GM19455 (cell line): ENCODE measurements around the gene CACNA2D1.
"Not testable (repeated sequence)": the region's sequence is repeated elsewhere in the genome, so short reads cannot be mapped to it uniquely, and the experiment has no call there.

Source experiments
- ATAC-seq: cut with Tn5 transposase; IDR thresholded peaks from one replicate; pipeline ENCODE4 v1.9.1; 2021; ENCODE audit not compliant: unreplicated experiment

The CACNA2D1 gene

DNA sequence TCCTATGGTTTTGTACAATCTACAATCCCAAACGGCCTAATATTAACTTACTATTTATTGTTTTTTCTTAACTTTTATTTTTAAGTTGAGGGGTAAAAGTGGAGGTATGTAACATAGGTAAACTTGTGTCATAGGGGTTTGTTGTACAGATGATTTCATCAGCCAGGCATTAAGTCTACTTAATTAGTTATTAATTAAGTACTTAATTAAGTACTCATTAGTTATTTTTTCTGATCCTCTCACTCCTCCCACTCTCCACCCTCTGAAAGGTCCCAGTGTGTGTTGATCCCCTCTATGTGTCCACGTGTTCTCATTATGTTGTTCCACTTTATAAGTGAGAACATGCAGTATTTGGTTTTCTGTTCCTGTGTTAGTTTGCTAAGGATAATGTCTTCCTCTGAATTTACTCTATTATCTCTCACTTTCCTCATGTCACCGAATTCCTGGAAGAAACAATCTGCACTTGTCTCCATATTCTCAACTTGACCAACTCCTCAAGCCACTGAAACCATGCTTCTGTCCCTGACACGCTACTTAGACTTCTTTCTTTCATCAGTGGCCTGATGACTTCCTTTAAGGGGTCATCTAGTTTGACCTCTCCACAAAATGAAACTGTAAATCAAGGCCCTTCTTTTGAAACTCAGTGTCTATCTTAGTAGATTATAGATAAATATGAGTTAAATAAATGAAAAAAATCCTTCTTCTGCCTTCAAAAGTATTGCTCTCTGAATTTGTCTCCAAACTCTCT is 9.1 kb downstream of the CACNA2D1 start:
- no peak for ATAC-seq

- ATAC-seq, result no peak
Measured at GRCh38 chr7:82433507-82433906, 10.1 kb downstream of the CACNA2D1 start.

DNA sequence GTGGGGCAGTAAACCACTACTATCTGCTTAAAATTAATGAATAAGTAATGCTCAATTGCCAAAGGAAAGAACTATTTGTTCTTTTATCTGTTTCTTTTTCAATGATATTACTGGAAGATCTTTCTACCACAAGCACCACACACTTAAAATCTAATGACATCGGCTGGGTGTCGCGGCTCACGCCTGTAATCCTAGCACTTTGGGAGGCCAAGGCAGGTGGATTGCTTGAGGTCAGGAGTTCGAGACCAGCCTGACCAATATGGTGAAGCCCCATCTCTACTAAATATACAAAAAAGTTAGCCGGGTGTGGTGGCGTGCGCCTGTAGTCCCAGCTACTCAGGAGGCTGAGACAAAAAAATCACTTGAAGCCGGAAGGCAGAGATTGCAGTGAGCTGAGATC is 10.8 kb downstream of the CACNA2D1 start:
- ATAC-seq, result not testable (repeated sequence)

GRCh38 chr7:82430500-82431465 is 12.8 kb downstream of the CACNA2D1 start:
- no peak for ATAC-seq

GRCh38 chr7:82429408-82429807 is 14.2 kb downstream of the CACNA2D1 start:
- ATAC-seq, result no peak

GRCh38 chr7:82428186-82428961 is 15.2 kb downstream of the CACNA2D1 start:
- ATAC-seq, result no peak

DNA sequence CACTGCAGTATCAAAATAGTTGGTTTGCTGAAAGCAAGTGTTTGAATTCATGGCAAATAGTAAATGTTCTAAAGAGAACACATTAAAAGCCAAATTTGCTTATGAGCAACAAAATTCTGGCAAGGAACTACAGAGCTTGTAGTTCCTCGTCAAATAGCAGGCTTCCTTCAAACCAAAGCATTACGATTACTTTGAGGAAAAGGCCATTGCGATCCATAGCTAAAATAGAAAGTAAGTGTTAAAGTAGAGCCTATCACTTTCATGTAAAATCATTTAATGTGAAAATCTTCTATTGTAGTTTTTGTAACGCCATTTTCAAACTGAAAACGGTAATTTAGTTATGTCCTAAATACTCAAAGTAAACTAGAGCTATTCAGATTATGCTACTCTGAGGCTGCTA is 20.1 kb downstream of the CACNA2D1 start:
- no peak for ATAC-seq

GRCh38 chr7:82419200-82419599 is 24.4 kb downstream of the CACNA2D1 start:
- ATAC-seq, result no peak

GRCh38 chr7:82417898-82418297 is 25.7 kb downstream of the CACNA2D1 start:
- no peak for ATAC-seq

- no peak for ATAC-seq
Measured at GRCh38 chr7:82416402-82416801, 27.2 kb downstream of the CACNA2D1 start.

- ATAC-seq, result no peak
Measured at GRCh38 chr7:82414389-82414788, 29.2 kb downstream of the CACNA2D1 start.

DNA sequence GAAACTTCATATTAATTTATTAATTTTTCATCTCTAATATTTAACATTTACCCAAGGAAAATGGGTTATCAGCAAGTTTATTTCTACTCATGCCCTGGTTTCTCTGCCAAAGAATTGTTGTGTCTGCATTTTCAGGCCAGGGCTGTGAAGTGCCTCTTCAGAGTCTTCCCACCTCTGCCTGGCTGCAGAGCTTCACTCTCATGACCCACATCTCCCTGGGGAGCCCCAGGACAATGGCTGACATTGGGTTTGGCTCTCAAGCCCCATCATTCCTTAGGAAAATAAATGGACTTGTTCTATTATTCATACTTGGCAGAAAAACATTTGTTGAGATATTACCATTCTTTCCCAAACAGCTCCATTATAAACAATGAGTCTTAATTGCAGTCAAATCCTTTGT is 30.3 kb downstream of the CACNA2D1 start:
- ATAC-seq, result no peak

DNA sequence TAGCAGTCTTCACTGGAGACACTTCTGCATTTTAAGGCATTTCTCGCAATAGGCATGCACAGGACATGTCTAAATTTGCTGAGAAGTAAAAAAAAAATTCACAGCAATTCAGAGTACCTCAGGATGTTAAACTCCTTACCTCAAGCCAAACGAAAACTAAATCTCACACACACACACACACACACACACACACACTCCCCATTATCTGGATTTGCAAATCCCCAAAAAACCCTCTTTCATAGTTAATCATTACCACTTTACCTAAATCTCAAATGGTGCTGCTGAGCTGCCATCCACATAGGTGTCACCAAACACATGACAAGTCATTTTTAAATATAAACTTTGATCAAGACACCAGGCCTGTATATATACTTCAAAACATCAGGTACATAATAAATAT is 31.8 kb downstream of the CACNA2D1 start:
- no peak for ATAC-seq

DNA sequence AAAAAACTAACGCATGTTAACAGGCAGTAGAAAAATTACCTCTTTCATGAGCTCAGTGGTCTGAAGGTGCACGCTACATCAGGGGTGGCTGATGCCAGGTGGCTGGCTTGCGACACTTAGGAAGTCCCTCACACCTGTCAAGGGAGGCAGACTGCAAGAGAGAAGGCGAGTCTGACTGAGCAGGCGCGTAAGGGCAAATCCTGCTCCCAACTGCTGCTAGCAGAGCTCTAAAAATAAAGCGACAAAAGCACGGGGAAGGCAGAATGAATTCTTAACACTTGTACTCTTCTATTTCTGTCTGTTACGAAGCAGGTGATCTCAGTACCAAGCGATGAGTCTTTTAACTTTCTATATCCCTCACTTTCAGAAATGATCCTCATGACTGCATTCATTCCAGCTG is 33.1 kb downstream of the CACNA2D1 start:
- no peak for ATAC-seq

GRCh38 chr7:82406937-82407336 is 36.6 kb downstream of the CACNA2D1 start:
- ATAC-seq, result no peak

DNA sequence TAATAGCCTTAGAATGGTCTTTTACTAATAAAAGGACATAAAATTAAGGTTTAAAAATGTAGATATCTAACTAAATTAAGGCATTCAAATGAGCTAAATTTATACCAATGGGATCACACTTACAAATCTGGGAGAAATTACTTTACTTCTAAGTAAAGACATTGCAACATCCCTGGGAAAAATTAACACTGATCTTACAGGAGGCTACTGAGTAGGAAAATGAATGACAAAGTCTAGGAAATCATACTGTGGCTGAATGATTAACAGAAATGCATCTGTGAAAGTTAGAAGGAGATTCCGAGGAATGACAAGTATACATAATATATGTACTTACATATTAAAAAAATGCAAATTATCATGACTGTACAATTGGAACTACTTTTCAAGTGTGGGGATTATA is 38.3 kb downstream of the CACNA2D1 start:
- ATAC-seq, result no peak

- no peak for ATAC-seq
Measured at GRCh38 chr7:82404652-82405051, 38.9 kb downstream of the CACNA2D1 start.

GRCh38 chr7:82404094-82404493 is 39.5 kb downstream of the CACNA2D1 start:
- no peak for ATAC-seq

- no peak for ATAC-seq
Measured at GRCh38 chr7:82397879-82398524, 45.6 kb downstream of the CACNA2D1 start.

- ATAC-seq, result no peak
Measured at GRCh38 chr7:82396343-82396742, 47.2 kb downstream of the CACNA2D1 start.

DNA sequence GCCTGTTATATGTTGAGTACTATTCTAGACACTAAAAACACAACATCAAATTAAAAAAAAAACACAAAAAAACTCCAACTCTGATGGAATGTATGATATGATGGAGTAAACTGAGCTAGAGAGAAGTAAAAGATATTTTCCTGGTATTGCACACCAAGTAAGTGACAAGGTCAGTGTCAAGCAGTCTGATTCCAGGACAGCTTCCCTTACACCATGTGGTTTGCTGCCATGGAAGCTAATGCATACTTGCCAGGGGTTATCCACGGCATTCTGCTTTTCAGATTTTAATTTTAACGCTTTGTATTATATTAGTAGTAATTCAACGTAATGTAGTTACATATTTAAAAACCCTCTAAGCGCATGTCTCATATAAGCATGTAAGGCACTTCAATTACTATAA is 48.4 kb downstream of the CACNA2D1 start:
- ATAC-seq, result no peak
